Kidney (tissue), 14 donors: ENCODE measurements around the gene CLK2. TPM values are rescaled to one million over a fixed set of nuclear protein-coding genes. Genes with fewer than 3 reads are reported as not detected.
A peak's percentile ranks its signal among the peaks of the same experiment; 100 is the strongest.

Source experiments
- DNase-seq, 5 donors: peaks; one replicate each; pipeline ENCODE4 v3.0.0-alpha.2; 2013 to 2020
- FAIRE-seq: peaks from 2 replicates; lab custom pipeline; 2012; peaks lifted over from hg19 to GRCh38; lab: Jason Lieb, UNC
- H3K27ac ChIP-seq, 2 donors: one replicate each; pipeline ENCODE4 v1.7.0; 2013; ENCODE audit warnings: low read depth in 2 of 2, low read length in 2 of 2, inconsistent platforms in 1 of 2
- H3K27me3 ChIP-seq: one replicate; pipeline ENCODE4 v1.7.1; 2013; ENCODE audit warnings: low read length, inconsistent platforms; ENCODE audit not compliant: control insufficient read depth, insufficient read depth
- H3K36me3 ChIP-seq, 3 donors: one replicate each; pipeline versions ENCODE4 v1.7.0 to v1.7.1; 2013; ENCODE audit warnings: low read length in 3 of 3, control low read depth in 1 of 3, inconsistent platforms in 1 of 3; ENCODE audit not compliant: insufficient read depth in 3 of 3, control insufficient read depth in 2 of 3
- H3K4me1 ChIP-seq, 3 donors: one replicate each; pipeline versions ENCODE4 v1.7.0 to v1.7.1; 2013; ENCODE audit warnings: low read length in 3 of 3, inconsistent platforms in 1 of 3, low read depth in 1 of 3; ENCODE audit not compliant: control insufficient read depth in 2 of 3, insufficient read depth in 2 of 3
- H3K4me3 ChIP-seq, 3 donors: one replicate each; pipeline versions ENCODE4 v1.7.0 to v1.8.1; 2013; ENCODE audit warnings: low read length in 3 of 3, control low read depth in 1 of 3, inconsistent platforms in 1 of 3
- H3K9ac ChIP-seq, 3 donors: one replicate each; pipeline versions ENCODE4 v1.7.0 to v1.7.1; 2013; ENCODE audit warnings: low read length in 3 of 3, control low read depth in 1 of 3, inconsistent platforms in 1 of 3
- H3K9me3 ChIP-seq, 3 donors: one replicate each; pipeline versions ENCODE4 v1.7.0 to v1.7.1; 2013; ENCODE audit warnings: low read length in 3 of 3, control low read depth in 1 of 3, inconsistent platforms in 1 of 3; ENCODE audit not compliant: control insufficient read depth in 2 of 3, insufficient read depth in 1 of 3
- CTCF ChIP-seq: IDR thresholded peaks from 3 replicates; pipeline ENCODE4 v1.5.1; 2012; ENCODE audit warnings: mild to moderate bottlenecking, moderate library complexity, borderline replicate concordance; ENCODE audit not compliant: insufficient read depth; ENCODE audit errors: extremely low read depth
- intact Hi-C: fragments of 100-400 bp; cut with DNase I; formaldehyde crosslinking; loops from one replicate; pipeline ENCODE4 v1.11.1; 2022
- polyA plus RNA-seq: library from polyadenylated mRNA; stranded (reverse); fragments of 350-450 nt; fragmentation: Illumina TruSeq; extraction: RNeasy Lipid Tissue Mini Kit (QIAGEN cat#74804); gene quantifications from one replicate; pipeline ENCODE4 v1.2.3, GENCODE V29; 2014; ENCODE audit warnings: low read depth, low replicate concordance; ENCODE audit not compliant: insufficient read depth
- total RNA-seq: library from RNA; stranded (reverse); fragmentation: NEBNext Ultra II Directional; extraction: Animal tissue kit (Norgen Biotek cat#: 25700); gene quantifications from one replicate; pipeline ENCODE4 v1.2.1, GENCODE V29; 2021
- donor health status: control.
- donor health status: control.
- donor health status: control.
- donor health status: control.
- donor health status: control.
- donor health status: DM: yes; HTN: yes; CAD: no.
- donor health status: Normal renal cell carcinoma (clear cell type).

The CLK2 gene
- total and polyA plus RNA-seq, 2 donors from 2014 or later, result 28.9 to 59.7 TPM

- FAIRE-seq (no peak), DNase-seq (no peak)
- Histone ChIP-seq H3K9me3 (no peaks in the 10 kb centered on the region), H3K4me3 (no peak overlapping the region), H3K27ac (no peak overlapping the region), H3K4me1 (peaks cover 0 to 9% (median 0%) of the 10 kb centered on the region in 3 donors), H3K9ac (no peak overlapping the region), H3K36me3 (no peaks in the 10 kb centered on the region), H3K27me3 (no peaks in the 10 kb centered on the region)
- intact Hi-C loops, result no loop called here
- no peak for TF ChIP-seq CTCF
Observed at GRCh38 chr1:155282488-155283091, 9.3 kb upstream of the CLK2 start.

- intact Hi-C loops, result no loop called here
Observed at GRCh38 chr1:155279268-155279667, 6.0 kb upstream of the CLK2 start.

DNA sequence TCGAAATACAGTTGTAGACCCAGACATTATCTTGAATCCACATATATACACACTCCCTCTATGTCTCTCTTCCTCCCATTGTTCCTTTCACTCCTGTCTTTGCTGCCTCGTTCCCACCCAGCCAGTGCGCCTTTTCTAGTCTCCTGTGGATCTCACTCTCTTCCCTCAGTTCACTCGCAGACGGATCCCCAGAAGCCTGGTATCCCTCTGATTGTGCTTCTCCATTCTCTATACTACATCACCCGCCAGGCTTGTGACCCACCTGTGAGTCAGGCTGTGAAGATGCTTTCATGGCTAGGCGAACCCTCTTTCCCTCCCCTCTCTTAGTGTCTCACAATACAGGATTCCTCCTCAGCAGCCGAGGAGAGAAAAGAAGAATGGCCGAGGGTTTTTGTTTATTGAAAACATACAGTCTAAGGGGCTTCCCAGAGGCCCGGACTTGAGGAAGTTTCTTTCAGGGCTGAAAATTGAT lies 5.4 kb upstream of the CLK2 start:
- Histone ChIP-seq H3K9ac (no peak overlapping the region), H3K27ac (no peak overlapping the region)
- FAIRE-seq, result no peak

More at GRCh38 chr1:155279268-155279667, 6.0 kb upstream of the CLK2 start:
- Histone ChIP-seq H3K36me3 (no peaks in the 10 kb centered on the region), H3K9ac (no peak overlapping the region), H3K27me3 (no peaks in the 10 kb centered on the region), H3K4me3 (no peak overlapping the region), H3K27ac (no peak overlapping the region), H3K4me1 (peaks cover 0 to 9% (median 0%) of the 10 kb centered on the region in 3 donors), H3K9me3 (no peaks in the 10 kb centered on the region)
- FAIRE-seq (no peak), DNase-seq (no peak)
- no peak for TF ChIP-seq CTCF

More for the DNA sequence above, 5.4 kb upstream of the CLK2 start:
- Histone ChIP-seq H3K27me3 (no peaks in the 10 kb centered on the region), H3K9me3 (no peaks in the 10 kb centered on the region), H3K4me3 (peak overlapping the region in 2 of 3 donors; percentile 38 to 69), H3K36me3 (no peaks in the 10 kb centered on the region), H3K4me1 (peaks cover 0 to 9% (median 0%) of the 10 kb centered on the region in 3 donors)
- DNase-seq, result no peak
- intact Hi-C loops, result no loop called here
- no peak for TF ChIP-seq CTCF
